Mononuclear cell (primary cell): ENCODE data around the gene CLEC4C. TPM values are rescaled to one million over a fixed set of nuclear protein-coding genes. Genes with fewer than 3 reads are reported as not detected.
"Not testable (repeated sequence)": the region's sequence is repeated elsewhere in the genome, so short reads cannot be mapped to it uniquely, and the experiment has no call there.

ENCODE experiments used
- H3K27me3 ChIP-seq: 2 replicates; pipeline ENCODE4 v1.6.0; 2011; ENCODE audit warnings: low read length, control low read depth; ENCODE audit not compliant: insufficient read depth
- H3K4me1 ChIP-seq: 2 replicates; pipeline ENCODE4 v1.5.1; 2011; ENCODE audit warnings: mild to moderate bottlenecking, low read length, control low read depth; ENCODE audit not compliant: insufficient read depth
- H3K4me3 ChIP-seq: 2 replicates; pipeline ENCODE4 v1.5.1; 2011; ENCODE audit warnings: mild to moderate bottlenecking, low read length, moderate library complexity
- H3K9me3 ChIP-seq: 2 replicates; pipeline ENCODE4 v1.5.1; 2011; ENCODE audit warnings: low read depth, mild to moderate bottlenecking, control low read depth, low read length
- total RNA-seq: library from RNA; depleted of rRNA; stranded (reverse); fragments of >200 nt; gene quantifications from one replicate; pipeline ENCODE4 v1.2.3, GENCODE V29; 2012

The CLEC4C gene
- total RNA-seq, 1 donor, result 3.0 TPM

- Histone ChIP-seq H3K4me3 (no peak overlapping the region), H3K27me3 (no peaks in the 10 kb centered on the region), H3K4me1 (peaks cover 29% of the 10 kb centered on the region), H3K9me3 (no peaks in the 10 kb centered on the region)
These were observed 3.2 kb upstream of the CLEC4C start for GRCh38 chr12:7750350-7750749.

GRCh38 chr12:7749442-7749841 lies 2.3 kb upstream of the CLEC4C start:
- peaks cover 34% of the 10 kb centered on the region for H3K4me1 ChIP-seq
- no peaks in the 10 kb centered on the region for H3K27me3 ChIP-seq
- no peaks in the 10 kb centered on the region for H3K9me3 ChIP-seq
- H3K4me3 ChIP-seq, result no peak overlapping the region

DNA sequence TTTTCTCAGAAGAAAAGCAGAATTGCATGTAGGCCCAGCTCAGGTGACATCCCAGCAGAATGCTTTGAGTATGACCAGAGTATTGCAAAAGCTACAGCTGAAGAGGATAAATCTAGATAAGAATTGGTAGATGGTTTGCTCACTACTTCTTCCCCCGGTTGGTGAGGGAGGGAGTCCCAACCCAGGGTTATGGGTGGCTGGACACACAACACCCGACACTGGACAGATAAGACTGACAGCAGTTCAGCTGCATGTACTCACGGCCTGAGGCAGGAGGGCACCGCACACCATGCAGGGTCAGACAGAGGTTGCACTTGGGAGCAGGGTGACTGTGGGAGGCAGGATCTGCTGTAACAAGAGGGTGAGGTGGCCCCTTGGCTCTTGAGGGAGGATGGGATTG lies 1.7 kb upstream of the CLEC4C start:
- no peak overlapping the region for H3K4me3 ChIP-seq
- no peaks in the 10 kb centered on the region for H3K27me3 ChIP-seq
- H3K4me1 ChIP-seq, result peaks cover 30% of the 10 kb centered on the region
- H3K9me3 ChIP-seq, result no peaks in the 10 kb centered on the region

DNA sequence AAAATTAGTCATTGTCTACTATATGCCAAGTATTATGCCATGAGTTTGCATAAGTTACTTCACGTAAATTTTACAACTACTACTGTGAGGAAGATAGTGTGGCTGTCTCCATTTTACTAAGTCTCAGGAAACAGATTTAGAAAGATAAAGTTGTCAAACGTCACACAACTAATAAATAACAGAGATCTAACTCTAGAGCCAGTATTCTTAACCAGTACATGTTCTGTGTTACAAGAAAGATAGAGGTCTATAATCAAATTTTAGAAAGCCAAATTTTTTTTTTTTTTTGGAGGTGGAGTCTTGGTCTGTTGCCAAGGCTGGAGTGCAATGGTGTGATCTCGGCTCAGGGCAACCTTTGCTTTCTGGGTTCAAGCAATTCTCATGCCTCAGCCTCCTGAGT lies 14.2 kb downstream of the CLEC4C start:
- no peak overlapping the region for H3K4me3 ChIP-seq
- no peaks in the 10 kb centered on the region for H3K9me3 ChIP-seq
- H3K4me1 ChIP-seq, result no peaks in the 10 kb centered on the region
- H3K27me3 ChIP-seq, result no peaks in the 10 kb centered on the region

DNA sequence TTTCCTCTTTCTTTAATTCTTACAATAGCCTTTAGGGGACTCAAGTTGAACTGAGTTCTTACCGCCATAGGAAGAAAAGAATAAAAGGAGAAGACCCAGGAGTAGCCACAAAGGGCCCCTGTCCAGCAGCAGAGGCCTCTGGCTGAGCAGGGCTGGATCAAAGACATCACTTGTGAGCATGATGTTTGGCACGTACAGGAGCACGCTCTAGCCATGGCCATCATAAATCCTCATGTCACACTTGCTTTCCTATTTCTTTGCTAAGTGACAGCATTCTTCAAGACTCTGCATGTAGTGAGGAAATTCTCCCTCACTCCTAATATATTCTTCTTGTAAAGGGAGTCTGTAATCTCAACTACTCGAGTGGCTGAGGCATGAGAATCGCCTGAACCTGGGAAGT lies 15.7 kb downstream of the CLEC4C start:
- Histone ChIP-seq H3K4me1 (no peaks in the 10 kb centered on the region), H3K9me3 (no peaks in the 10 kb centered on the region), H3K27me3 (no peaks in the 10 kb centered on the region), H3K4me3 (no peak overlapping the region)

- not testable (repeated sequence) for H3K4me3 ChIP-seq, H3K27me3 ChIP-seq, H3K9me3 ChIP-seq, H3K4me1 ChIP-seq
These were observed 16.2 kb downstream of the CLEC4C start for GRCh38 chr12:7730984-7731383.

DNA sequence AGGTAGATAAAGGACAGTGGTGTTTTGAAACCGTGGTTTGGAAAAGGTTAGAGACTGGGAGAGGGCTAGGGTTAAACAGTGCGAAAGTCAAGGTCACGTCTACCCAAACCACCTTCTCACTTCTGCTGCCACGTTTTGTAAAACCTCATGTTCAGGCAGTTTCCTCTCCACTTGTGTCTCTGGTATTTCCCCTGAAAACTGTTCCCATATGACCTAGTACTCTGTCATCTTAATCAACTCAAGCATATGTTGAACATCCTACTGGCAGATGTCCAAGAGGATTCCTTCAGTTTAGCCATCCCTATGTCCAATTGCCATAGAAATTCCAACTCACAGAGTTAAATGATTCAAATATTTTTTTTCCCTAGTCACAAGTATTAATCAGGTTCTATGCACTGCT lies 17.4 kb downstream of the CLEC4C start:
- Histone ChIP-seq H3K4me3 (no peak overlapping the region), H3K4me1 (no peaks in the 10 kb centered on the region), H3K27me3 (no peaks in the 10 kb centered on the region), H3K9me3 (no peaks in the 10 kb centered on the region)

DNA sequence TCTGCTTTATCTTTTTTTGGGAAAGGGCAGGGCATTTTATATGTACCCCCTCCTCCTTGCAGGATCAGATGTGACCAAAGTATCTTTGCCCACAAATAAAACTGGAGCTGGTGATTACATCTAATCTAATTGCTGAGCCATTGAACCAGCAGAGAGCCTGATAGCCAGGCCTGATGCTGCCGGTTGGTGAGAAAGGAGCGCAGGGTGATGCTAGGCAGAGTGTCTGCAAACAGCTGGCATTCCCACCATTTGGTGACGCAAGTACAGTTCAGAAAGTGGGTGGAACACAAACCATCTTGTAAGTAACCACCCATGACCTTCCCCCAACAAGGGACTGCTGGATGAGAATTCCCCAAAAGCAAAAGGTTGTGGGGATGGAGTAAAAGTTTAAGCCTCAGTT lies 23.2 kb downstream of the CLEC4C start:
- Histone ChIP-seq H3K9me3 (no peaks in the 10 kb centered on the region), H3K4me3 (no peak overlapping the region), H3K4me1 (peaks cover 17% of the 10 kb centered on the region), H3K27me3 (no peaks in the 10 kb centered on the region)

GRCh38 chr12:7719946-7720730 lies 27.0 kb downstream of the CLEC4C start:
- Histone ChIP-seq H3K4me1 (peaks cover 24% of the 10 kb centered on the region), H3K27me3 (no peaks in the 10 kb centered on the region), H3K9me3 (no peaks in the 10 kb centered on the region), H3K4me3 (no peak overlapping the region)

DNA sequence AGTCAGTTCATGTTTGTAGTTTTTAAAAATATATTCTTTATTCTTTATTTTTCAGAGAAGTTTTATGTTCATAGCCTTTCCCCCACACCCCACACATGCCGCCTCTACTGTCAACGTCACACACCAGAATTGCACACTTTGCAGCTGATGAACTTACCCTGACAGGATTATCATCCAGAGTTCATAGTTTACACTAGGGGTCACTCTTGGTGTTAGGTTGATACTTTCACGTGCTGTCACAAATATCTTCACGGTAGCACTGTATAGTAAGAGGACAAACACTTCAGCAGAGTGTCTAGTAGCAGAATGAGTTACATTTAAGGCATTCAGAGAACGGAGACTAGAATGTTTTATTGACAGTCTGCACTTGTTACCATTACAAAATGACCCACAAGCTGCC lies 30.8 kb downstream of the CLEC4C start:
- H3K27me3 ChIP-seq, result no peaks in the 10 kb centered on the region
- peaks cover 19% of the 10 kb centered on the region for H3K4me1 ChIP-seq
- H3K4me3 ChIP-seq, result no peak overlapping the region
- no peaks in the 10 kb centered on the region for H3K9me3 ChIP-seq

DNA sequence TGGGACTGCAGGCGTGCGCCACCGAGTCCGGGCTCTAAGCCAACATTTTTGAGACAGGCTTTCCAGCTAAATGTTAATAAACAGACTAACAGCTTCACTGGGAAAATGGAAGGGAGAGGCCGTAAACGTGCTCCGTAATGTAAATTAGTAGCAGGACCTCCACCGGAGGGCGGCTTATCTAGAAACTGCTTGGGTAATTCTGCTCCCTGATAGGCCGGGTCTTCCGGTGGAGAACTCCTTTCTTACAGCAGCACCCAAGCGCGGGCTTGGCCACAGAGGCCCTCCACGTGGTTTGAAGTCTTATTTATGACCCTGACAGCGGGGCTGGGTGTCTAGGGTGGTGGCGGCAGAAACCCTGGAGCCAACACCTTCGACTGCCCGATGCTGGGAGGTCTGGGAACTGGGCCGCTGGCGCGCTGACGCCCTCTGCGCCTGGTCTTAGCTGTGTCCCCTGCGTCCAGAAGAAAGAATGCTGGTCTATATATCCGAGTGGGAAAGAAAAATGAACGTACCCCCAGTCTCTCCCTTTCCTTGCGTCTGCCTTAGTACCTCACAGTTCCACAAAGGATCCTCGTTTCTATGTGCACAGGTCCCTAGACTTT lies 34.2 kb downstream of the CLEC4C start:
- H3K4me3 ChIP-seq, result no peak overlapping the region
- H3K9me3 ChIP-seq, result no peaks in the 10 kb centered on the region
- no peaks in the 10 kb centered on the region for H3K4me1 ChIP-seq
- no peaks in the 10 kb centered on the region for H3K27me3 ChIP-seq

DNA sequence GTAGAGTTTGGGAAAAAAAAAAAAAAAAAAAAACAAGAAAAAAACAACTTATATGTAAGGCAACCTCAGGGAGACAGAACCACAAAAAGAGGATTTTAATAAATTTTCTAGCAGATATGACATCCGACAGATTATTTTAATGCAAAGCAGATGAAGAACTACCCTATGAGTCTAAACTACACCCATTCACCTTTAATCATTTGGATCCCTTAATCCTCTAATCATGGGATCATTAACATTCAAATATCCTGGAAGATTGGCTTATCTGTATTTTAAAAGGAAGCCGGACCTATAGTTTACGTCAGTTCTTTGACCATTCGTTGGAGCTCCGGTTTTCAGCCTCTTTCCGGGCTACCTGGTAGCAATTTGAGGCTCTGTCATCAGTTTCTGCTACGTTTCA lies 36.0 kb downstream of the CLEC4C start, which contains the start of gene DPPA3:
TSS of gene DPPA3 (plus strand) at position 301 of the 400 bp plus-strand sequence. CDS start 138 bp downstream, outside the sequence.
- Histone ChIP-seq H3K9me3 (no peaks in the 10 kb centered on the region), H3K27me3 (no peaks in the 10 kb centered on the region), H3K4me1 (no peaks in the 10 kb centered on the region), H3K4me3 (no peak within 1 kb of the TSS)

DNA sequence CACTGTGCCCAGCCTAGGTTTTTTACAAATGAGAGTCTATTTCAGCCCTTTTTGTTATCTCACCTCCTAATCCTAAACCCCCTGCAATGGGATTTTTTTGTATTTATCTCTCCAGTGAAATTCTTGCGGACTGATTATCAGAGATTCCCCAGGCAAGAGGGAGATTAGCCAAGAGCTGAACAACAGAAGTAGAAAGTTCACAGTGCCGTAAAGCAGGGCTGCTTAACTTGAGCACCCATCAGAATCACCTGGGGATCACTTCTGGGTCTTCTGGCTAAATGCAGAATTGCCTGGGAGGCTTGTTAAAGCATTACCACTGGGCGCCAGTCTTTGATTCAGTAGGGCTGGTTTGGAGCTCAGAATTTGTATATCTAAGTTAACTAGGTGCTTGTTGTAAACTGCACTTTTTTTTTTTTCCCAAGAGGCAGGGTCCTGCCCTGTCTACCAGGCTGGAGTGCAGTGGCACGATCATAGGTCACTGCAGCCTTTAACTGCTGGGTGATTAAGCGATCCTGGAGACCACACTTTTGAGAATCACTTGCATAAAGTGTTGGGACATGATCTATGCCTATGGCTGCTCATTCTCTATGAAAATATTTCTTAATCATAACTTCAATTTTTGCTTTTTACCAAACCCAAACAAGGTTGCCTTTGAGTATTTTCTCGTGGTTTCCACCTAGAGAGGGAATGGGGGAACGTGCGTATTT lies 37.1 kb downstream of the CLEC4C start:
- Histone ChIP-seq H3K9me3 (no peaks in the 10 kb centered on the region), H3K4me3 (no peak overlapping the region), H3K4me1 (no peaks in the 10 kb centered on the region), H3K27me3 (no peaks in the 10 kb centered on the region)

DNA sequence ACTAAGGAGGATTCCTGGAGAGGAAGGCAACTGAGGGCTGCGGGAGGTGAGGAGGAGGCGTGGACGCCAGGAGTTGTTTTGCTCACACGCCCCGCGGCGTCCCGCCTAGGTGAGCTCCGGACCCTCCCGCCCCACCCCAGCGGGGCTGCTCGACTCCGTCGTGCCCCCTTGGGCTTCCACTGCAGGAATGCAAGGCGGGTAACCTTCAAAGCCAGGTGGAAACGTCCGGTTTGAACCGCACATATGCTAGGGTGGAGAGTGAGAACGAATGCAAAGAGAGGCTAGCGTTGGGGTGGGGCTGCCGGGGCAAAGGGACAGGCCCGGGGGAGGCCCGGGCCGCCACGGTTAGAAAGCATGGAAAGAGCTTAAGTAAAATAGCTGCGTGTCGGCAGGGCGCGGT lies 41.3 kb downstream of the CLEC4C start:
- no peaks in the 10 kb centered on the region for H3K27me3 ChIP-seq
- no peak overlapping the region for H3K4me3 ChIP-seq
- no peaks in the 10 kb centered on the region for H3K9me3 ChIP-seq
- H3K4me1 ChIP-seq, result no peaks in the 10 kb centered on the region

GRCh38 chr12:7695566-7696197 lies 51.5 kb downstream of the CLEC4C start, which contains the start of gene GDF3:
Gene GDF3 (minus strand): TSS chr12:7695775. CDS start chr12:7695728, 47 bp downstream.
- Histone ChIP-seq H3K9me3 (no peaks in the 10 kb centered on the region), H3K27me3 (no peaks in the 10 kb centered on the region), H3K4me1 (peaks cover 22% of the 10 kb centered on the region), H3K4me3 (no peak within 1 kb of the TSS)
